Naive thymus-derived CD4-positive, alpha-beta T cell (primary cell): Measurements from ENCODE around the gene PISD. TPM values are rescaled to one million over a fixed set of nuclear protein-coding genes. Genes with fewer than 3 reads are reported as not detected.
"Not testable (repeated sequence)": the region's sequence is repeated elsewhere in the genome, so short reads cannot be mapped to it uniquely, and the experiment has no call there.

Experiments used
- ATAC-seq: fragments of 150-1000 bp; cut with Tn5 transposase; 2 replicates; pipeline ENCODE4 v1.10.0; 2021; ENCODE audit warnings: mild to moderate bottlenecking, moderate library complexity
- CTCF ChIA-PET: fragments of 350-600 bp; sonication (Branson Sonifier 250); formaldehyde crosslinking; loops from one replicate; lab custom pipeline; 2021; ENCODE audit warnings: antibody characterized with exemption; lab: Charles Lee
- POLR2A ChIA-PET: fragments of 350-600 bp; sonication (Branson Sonifier 250); formaldehyde crosslinking; loops from one replicate; lab custom pipeline; 2021; ENCODE audit warnings: antibody characterized with exemption, inconsistent platforms; lab: Charles Lee
- DNase-seq, 9 donors: peaks; one replicate each; pipeline versions ENCODE4 v3.0.0 to v3.0.0-alpha.2; 2020 to 2022; ENCODE audit warnings: mixed read lengths in 1 of 9
- H3K27ac ChIP-seq: one replicate; pipeline ENCODE4 v1.7.0; 2013; ENCODE audit warnings: mild to moderate bottlenecking, low read depth, low read length, moderate library complexity
- H3K27me3 ChIP-seq, 2 donors: one replicate each; pipeline ENCODE4 v1.7.0; 2013; ENCODE audit warnings: low read length in 2 of 2, mild to moderate bottlenecking in 2 of 2, moderate library complexity in 2 of 2; ENCODE audit not compliant: control insufficient read depth in 2 of 2, insufficient read depth in 2 of 2
- H3K36me3 ChIP-seq, 3 experiments: 1 replicate in 2 of 3; 2 replicates in 1 of 3; pipeline ENCODE4 v1.7.0; 2013; ENCODE audit warnings: low read length in 3 of 3, mild to moderate bottlenecking in 3 of 3, moderate library complexity in 1 of 3; ENCODE audit not compliant: insufficient read depth in 3 of 3, control insufficient read depth in 2 of 3
- H3K4me1 ChIP-seq, 2 donors: one replicate each; pipeline ENCODE4 v1.7.0; 2013; ENCODE audit warnings: low read length in 2 of 2, mild to moderate bottlenecking in 2 of 2, moderate library complexity in 1 of 2; ENCODE audit not compliant: control insufficient read depth in 2 of 2, insufficient read depth in 2 of 2
- H3K4me3 ChIP-seq: 2 replicates; pipeline ENCODE4 v1.7.0; 2013; ENCODE audit warnings: mild to moderate bottlenecking, low read length
- H3K9me3 ChIP-seq, 3 experiments: 1 replicate in 2 of 3; 2 replicates in 1 of 3; pipeline ENCODE4 v1.7.0; 2013; ENCODE audit warnings: low read length in 3 of 3; ENCODE audit not compliant: control insufficient read depth in 2 of 3
- H3K27ac Mint-ChIP-seq, 9 donors: one replicate each; pipeline ENCODE4 v1.8.0; 2020 to 2022; ENCODE audit warnings: mixed read lengths in 9 of 9, mild to moderate bottlenecking in 8 of 9, moderate library complexity in 5 of 9, inconsistent platforms in 2 of 9
- H3K27me3 Mint-ChIP-seq, 5 donors: one replicate each; pipeline ENCODE4 v1.8.0; 2021 to 2022; ENCODE audit warnings: mixed read lengths in 5 of 5, mild to moderate bottlenecking in 1 of 5
- H3K36me3 Mint-ChIP-seq, 5 donors: one replicate each; pipeline ENCODE4 v1.8.0; 2020 to 2022; ENCODE audit warnings: mixed read lengths in 5 of 5, mild to moderate bottlenecking in 3 of 5, inconsistent platforms in 1 of 5
- H3K4me1 Mint-ChIP-seq, 7 donors: one replicate each; pipeline ENCODE4 v1.8.0; 2020 to 2022; ENCODE audit warnings: mixed read lengths in 7 of 7, mild to moderate bottlenecking in 3 of 7, inconsistent platforms in 1 of 7
- H3K4me3 Mint-ChIP-seq, 10 donors: one replicate each; pipeline ENCODE4 v1.8.0; 2020 to 2022; ENCODE audit warnings: mild to moderate bottlenecking in 10 of 10, mixed read lengths in 10 of 10, moderate library complexity in 6 of 10, inconsistent platforms in 2 of 10
- H3K9me3 Mint-ChIP-seq, 11 donors: one replicate each; pipeline ENCODE4 v1.8.0; 2020 to 2022; ENCODE audit warnings: mixed read lengths in 11 of 11, mild to moderate bottlenecking in 4 of 11, inconsistent platforms in 1 of 11, moderate library complexity in 1 of 11
- intact Hi-C, 2 donors: fragments of 100-400 bp; cut with micrococcal nuclease; formaldehyde crosslinking; loops; one replicate each; pipeline ENCODE4 v1.15.1; 2023
- polyA plus RNA-seq, 2 donors: library from polyadenylated mRNA; unstranded; fragments of 300-500 nt; fragmentation: Illumina TruSeq; gene quantifications; one replicate each; pipeline ENCODE4 v1.2.3, GENCODE V29; 2021
- total RNA-seq, 6 experiments: library from RNA in 5 of 6; stranded (reverse) in 5 of 6; gene quantifications; 1 replicate in 5 of 6; 2 replicates in 1 of 6; pipeline ENCODE4 v1.2.3 and lab custom pipeline; 2021 to 2026

Gene PISD
- total and polyA plus RNA-seq, 7 experiments from 2014 or later, result 15.3 to 47.8 (median 31.5) TPM

GRCh38 chr22:31678748-31679147 lies 16.7 kb upstream of the PISD start:
- intact Hi-C loops, result loop anchor here in 1 of 2 donors (5.0 kb wide), 1 partner anchor 74 kb away; the partner anchor contains the start of genes DEPDC5 and PRR14L
- H3K4me1 Mint-ChIP-seq, result peaks cover 7 to 17% (median 10%) of the 10 kb centered on the region in 7 donors
- no peak for DNase-seq
- no peaks in the 10 kb centered on the region for H3K27me3 Mint-ChIP-seq
- CTCF ChIA-PET, result interaction anchor here (1.1 kb wide), 1 partner anchor 17 kb away, joined by 3 read pairs; the partner anchor contains the start of gene PISD
- H3K4me3 ChIP-seq, result no peak overlapping the region
- peak overlapping the region in 4 of 9 donors; percentile 11 to 90 (median 48) for H3K27ac Mint-ChIP-seq
- peaks cover 0 to 2% (median 0%) of the 10 kb centered on the region in 11 donors for H3K9me3 Mint-ChIP-seq
- peak overlapping the region in 1 of 10 donors; percentile 7 for H3K4me3 Mint-ChIP-seq
- POLR2A ChIA-PET, result no interaction called here
- H3K4me1 ChIP-seq, result no peaks in the 10 kb centered on the region
- no peak for ATAC-seq
- H3K36me3 ChIP-seq, result peaks cover 0 to 11% (median 0%) of the 10 kb centered on the region in 3 experiments
- peaks cover 0 to 8% (median 0%) of the 10 kb centered on the region in 5 donors for H3K36me3 Mint-ChIP-seq
- no peaks in the 10 kb centered on the region for H3K27me3 ChIP-seq
- no peaks in the 10 kb centered on the region for H3K9me3 ChIP-seq
- no peak overlapping the region for H3K27ac ChIP-seq

GRCh38 chr22:31676700-31677099 lies 14.7 kb upstream of the PISD start:
- DNase-seq (peak; percentile 83 to 90 (median 88)), ATAC-seq (peak; percentile 100)
- no peaks in the 10 kb centered on the region for H3K27me3 Mint-ChIP-seq
- peak overlapping the region; percentile 74 for H3K27ac ChIP-seq
- H3K9me3 Mint-ChIP-seq, result peaks cover 0 to 2% (median 0%) of the 10 kb centered on the region in 11 donors
- no peaks in the 10 kb centered on the region for H3K9me3 ChIP-seq
- H3K4me1 ChIP-seq, result no peaks in the 10 kb centered on the region
- peaks cover 7 to 14% (median 10%) of the 10 kb centered on the region in 7 donors for H3K4me1 Mint-ChIP-seq
- CTCF ChIA-PET, result interaction anchor here (0.7 to 1.8 kb wide), 5 partner anchors 11 to 1913 kb away, joined by 3 to 11 read pairs (median 5); no protein-coding TSS in a partner anchor
- H3K27me3 ChIP-seq, result no peaks in the 10 kb centered on the region
- peaks cover 0 to under 1% (median 0%) of the 10 kb centered on the region in 5 donors for H3K36me3 Mint-ChIP-seq
- intact Hi-C loops, result loop anchor here (1.0 to 5.0 kb wide), 4 partner anchors 14 to 76 kb away; partner anchors contain the start of genes PISD (in 2 of the 2), PRR14L (in 2 of the 2) and DEPDC5 (in 1 of the 2)
- peak overlapping the region; percentile 91 to 100 (median 98) for H3K27ac Mint-ChIP-seq
- peak overlapping the region; percentile 85 to 97 (median 94) for H3K4me3 Mint-ChIP-seq
- H3K36me3 ChIP-seq, result no peaks in the 10 kb centered on the region
- POLR2A ChIA-PET, result interaction anchor here (0.6 to 3.5 kb wide), 11 partner anchors 11 to 275 kb away, joined by 3 to 30 read pairs (median 5); partner anchors contain the start of genes DEPDC5, PISD and PRR14L
- peak overlapping the region; percentile 98 for H3K4me3 ChIP-seq

DNA sequence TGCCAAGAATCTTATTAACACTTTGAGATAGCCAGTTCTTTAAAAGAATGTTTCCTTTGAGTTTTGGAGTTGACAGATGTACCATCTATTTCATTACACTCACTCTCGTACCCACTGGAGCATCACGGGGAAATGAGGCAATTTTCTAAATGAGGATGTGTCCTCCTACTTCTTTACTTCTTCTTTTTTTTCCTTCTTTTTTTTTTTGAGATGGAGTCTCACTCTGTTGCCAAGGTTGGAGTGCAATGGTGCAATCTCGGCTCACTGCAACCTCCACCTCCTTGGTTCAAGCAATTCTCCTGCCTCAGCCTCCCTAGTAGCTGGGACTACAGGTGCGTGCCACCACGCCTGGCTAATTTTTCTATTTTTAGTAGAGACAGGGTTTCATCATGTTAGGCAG lies 12.2 kb upstream of the PISD start:
- H3K36me3 ChIP-seq, H3K36me3 Mint-ChIP-seq, H3K27me3 Mint-ChIP-seq, intact Hi-C loops, H3K9me3 Mint-ChIP-seq, H3K27ac Mint-ChIP-seq, CTCF ChIA-PET, H3K9me3 ChIP-seq, H3K27ac ChIP-seq, H3K27me3 ChIP-seq, ATAC-seq, DNase-seq, H3K4me1 ChIP-seq, H3K4me3 Mint-ChIP-seq, H3K4me3 ChIP-seq: not testable (repeated sequence)
- peaks cover 7 to 14% (median 10%) of the 10 kb centered on the region in 7 donors for H3K4me1 Mint-ChIP-seq
- POLR2A ChIA-PET, result interaction anchor here (0.7 kb wide), 1 partner anchor 1386 kb away, joined by 3 read pairs; no protein-coding TSS in a partner anchor

- H3K9me3 ChIP-seq, H3K4me3 ChIP-seq, ATAC-seq, H3K4me3 Mint-ChIP-seq, H3K27ac ChIP-seq, H3K27me3 ChIP-seq, H3K4me1 Mint-ChIP-seq, H3K36me3 ChIP-seq, H3K9me3 Mint-ChIP-seq, DNase-seq, H3K27ac Mint-ChIP-seq, H3K27me3 Mint-ChIP-seq, H3K4me1 ChIP-seq, POLR2A ChIA-PET, H3K36me3 Mint-ChIP-seq: not testable (repeated sequence)
- CTCF ChIA-PET, result interaction anchor here (1.8 kb wide), 1 partner anchor 278 kb away, joined by 5 read pairs; no protein-coding TSS in a partner anchor
- intact Hi-C loops, result loop anchor here (10.0 kb wide), 4 partner anchors 306 to 806 kb away; partner anchors contain the start of genes FBXO7 (in 1 of the 2), RFPL2 (in 1 of the 2) and RTCB (in 1 of the 2)
Observed at GRCh38 chr22:31668849-31669248, 6.8 kb upstream of the PISD start.

- no peak for ATAC-seq
- H3K36me3 ChIP-seq, result peaks cover 0 to 5% (median 0%) of the 10 kb centered on the region in 3 experiments
Observed at GRCh38 chr22:31662668-31663037, 638 bp upstream of the PISD start.

GRCh38 chr22:31660860-31661341 lies 1.1 kb downstream of the PISD start:
- intact Hi-C loops, result loop anchor here (5.0 to 10.0 kb wide), 5 partner anchors 314 to 814 kb away; partner anchors contain the start of genes FBXO7 (in 2 of the 2), RFPL2 (in 1 of the 2) and RTCB (in 1 of the 2)
- H3K36me3 Mint-ChIP-seq, H3K36me3 ChIP-seq, H3K27me3 Mint-ChIP-seq, H3K27me3 ChIP-seq, ATAC-seq, H3K9me3 ChIP-seq, H3K9me3 Mint-ChIP-seq: not testable (repeated sequence)
- peaks cover 10 to 18% of the 10 kb centered on the region in 2 donors for H3K4me1 ChIP-seq
- POLR2A ChIA-PET, result interaction anchor here (0.6 to 3.0 kb wide), 8 partner anchors 13 to 218 kb away, joined by 3 to 30 read pairs (median 6); no protein-coding TSS in a partner anchor
- peak in 1 of 9 donors; percentile 40 for DNase-seq
- Mint-ChIP-seq H3K4me1 (peaks cover 22 to 53% (median 43%) of the 10 kb centered on the region in 7 donors), H3K4me3 (peak overlapping the region; percentile 90 to 100 (median 98)), H3K27ac (peak overlapping the region; percentile 90 to 100 (median 95))
- CTCF ChIA-PET, result interaction anchor here (1.1 kb wide), 1 partner anchor 78 kb away, joined by 3 read pairs; no protein-coding TSS in a partner anchor
- peak overlapping the region; percentile 78 for H3K27ac ChIP-seq
- peak overlapping the region; percentile 93 for H3K4me3 ChIP-seq

More at GRCh38 chr22:31662668-31663037, 638 bp upstream of the PISD start:
- peak overlapping the region; percentile 90 to 100 (median 98) for H3K4me3 Mint-ChIP-seq
- H3K27me3 Mint-ChIP-seq, result no peaks in the 10 kb centered on the region
- H3K9me3 ChIP-seq, result no peaks in the 10 kb centered on the region
- H3K4me1 ChIP-seq, result peaks cover 10 to 18% of the 10 kb centered on the region in 2 donors
- peaks cover 0 to 4% (median 0%) of the 10 kb centered on the region in 5 donors for H3K36me3 Mint-ChIP-seq
- peak overlapping the region; percentile 93 for H3K4me3 ChIP-seq
- peak overlapping the region; percentile 90 to 100 (median 95) for H3K27ac Mint-ChIP-seq
- intact Hi-C loops, result loop anchor here (1.0 to 10.0 kb wide), 13 partner anchors 14 to 1896 kb away; partner anchors contain the start of genes FBXO7 (in 2 of the 2), PRR14L (in 2 of the 2), EIF4ENIF1 (in 1 of the 2) and RFPL2 (in 1 of the 2)
- ChIA-PET POLR2A (interaction anchor here (0.6 to 3.0 kb wide), 16 partner anchors 14 to 555 kb away, joined by 3 to 30 read pairs (median 4); partner anchors contain the start of genes DEPDC5, DRG1 and SELENOM), CTCF (interaction anchor here (1.0 to 2.0 kb wide), 2 partner anchors 17 to 28 kb away, joined by 3 to 5 read pairs; no protein-coding TSS in a partner anchor)
- peak overlapping the region; percentile 78 for H3K27ac ChIP-seq
- H3K9me3 Mint-ChIP-seq, result no peaks in the 10 kb centered on the region
- H3K4me1 Mint-ChIP-seq, result peaks cover 22 to 46% (median 38%) of the 10 kb centered on the region in 7 donors
- H3K27me3 ChIP-seq, result no peaks in the 10 kb centered on the region
- no peak for DNase-seq
